PC-3 (cell line): ENCODE results near the gene GPR22. TPM values are rescaled to one million over a fixed set of nuclear protein-coding genes. Genes with fewer than 3 reads are reported as not detected.

Source experiments
- ATAC-seq: fragments of 200-7000 bp; cut with Tn5 transposase; 2 replicates; pipeline ENCODE4 v1.9.1; 2020; ENCODE audit warnings: mild to moderate bottlenecking, moderate library complexity
- BruUV-seq: library from RNA; stranded (reverse); fragments of 400-500 nt; replicated peaks from 2 replicates; lab custom pipeline; 2021; lab: Mats Ljungman, UMichigan
- CTCF ChIA-PET: fragments of 300-600 bp; sonication (Branson Sonifier 250); formaldehyde crosslinking; loops from one replicate; lab custom pipeline; 2022; ENCODE audit warnings: antibody characterized with exemption; lab: Charles Lee
- POLR2A ChIA-PET: fragments of 300-600 bp; sonication (Branson Sonifier 250); formaldehyde crosslinking; loops from one replicate; lab custom pipeline; 2022; ENCODE audit warnings: antibody characterized with exemption; ENCODE audit not compliant: unreplicated experiment; lab: Charles Lee
- DNase-seq: peaks from one replicate; pipeline ENCODE4 v3.0.0-alpha.2; 2015
- H2AFZ ChIP-seq: fragments of 300-600 bp; sonication (generic); 2 replicates; pipeline ENCODE4 v1.6.0; 2016; ENCODE audit warnings: antibody characterized with exemption, low read length
- H3F3A ChIP-seq: fragments of 300-600 bp; sonication (generic); one replicate; pipeline ENCODE4 v1.6.0; 2017; ENCODE audit warnings: antibody characterized with exemption, low read length, control low read depth, mild to moderate bottlenecking; ENCODE audit not compliant: unreplicated experiment
- H3K27ac ChIP-seq: fragments of 300-600 bp; sonication (generic); 2 replicates; pipeline ENCODE4 v1.5.1; 2016; ENCODE audit warnings: mild to moderate bottlenecking, low read length
- H3K27me3 ChIP-seq: fragments of 300-600 bp; sonication (generic); 2 replicates; pipeline ENCODE4 v1.6.1; 2016; ENCODE audit warnings: low read length, mixed read lengths
- H3K36me3 ChIP-seq: fragments of 300-600 bp; sonication (generic); 2 replicates; pipeline ENCODE4 v1.6.1; 2016; ENCODE audit warnings: low read depth, mixed run types, low read length, mixed read lengths
- H3K4me1 ChIP-seq: fragments of 300-600 bp; sonication (generic); 2 replicates; pipeline ENCODE4 v1.5.1; 2016; ENCODE audit warnings: low read length; ENCODE audit not compliant: insufficient read depth
- H3K4me2 ChIP-seq: fragments of 300-600 bp; sonication (generic); 2 replicates; pipeline ENCODE4 v1.6.0; 2016; ENCODE audit warnings: low read length
- H3K4me3 ChIP-seq: fragments of 300-600 bp; sonication (generic); 2 replicates; pipeline ENCODE4 v1.5.1; 2016; ENCODE audit warnings: mild to moderate bottlenecking, low read length, mixed read lengths
- H3K79me2 ChIP-seq: fragments of 300-600 bp; sonication (generic); 2 replicates; pipeline ENCODE4 v1.6.1; 2017; ENCODE audit warnings: low read length, mixed read lengths
- H3K9ac ChIP-seq: fragments of 300-600 bp; sonication (generic); 2 replicates; pipeline ENCODE4 v1.6.0; 2016; ENCODE audit warnings: mild to moderate bottlenecking, low read length
- H3K9me2 ChIP-seq: fragments of 300-600 bp; sonication (generic); replicated peaks from 2 replicates; pipeline ENCODE4 v1.6.1; 2016; ENCODE audit warnings: mixed run types, low read length, mixed read lengths
- H3K9me3 ChIP-seq: fragments of 300-600 bp; sonication (generic); 2 replicates; pipeline ENCODE4 v1.6.1; 2016; ENCODE audit warnings: low read length, mixed read lengths
- H4K20me1 ChIP-seq: fragments of 300-600 bp; sonication (generic); 2 replicates; pipeline ENCODE4 v1.6.1; 2016; ENCODE audit warnings: low read length, mixed read lengths
- EZH2 ChIP-seq: fragments of 300-600 bp; sonication (generic); IDR thresholded peaks from one replicate; pipeline ENCODE4 v1.6.1; 2017; ENCODE audit warnings: antibody characterized with exemption, mild to moderate bottlenecking, low read length; ENCODE audit not compliant: unreplicated experiment
- EZH2phosphoT487 ChIP-seq: fragments of 300-600 bp; sonication (generic); IDR thresholded peaks from 2 replicates; pipeline ENCODE4 v1.6.1; 2018; ENCODE audit warnings: mild to moderate bottlenecking, antibody characterized with exemption, low read length, borderline replicate concordance
- intact Hi-C: fragments of 100-400 bp; cut with micrococcal nuclease; formaldehyde crosslinking; loops from 2 replicates; pipeline ENCODE4 v1.9.0; 2023
- total RNA-seq: library from RNA; depleted of rRNA; stranded (reverse); fragments of >200 nt; gene quantifications from 2 replicates; pipeline ENCODE4 v1.2.3, GENCODE V29; 2014; rRNA removed
- TF ChIP-seq, protein P1 (sequence below): fragments of 300-600 bp; sonication (generic); conservative IDR thresholded peaks from 2 replicates; pipeline ENCODE4 v1.5.1; 2017; ENCODE audit warnings: antibody characterized with exemption, low read depth, mild to moderate bottlenecking, low read length

The GPR22 gene
- total RNA-seq, 1 experiment from 2014 or later: not detected

DNA sequence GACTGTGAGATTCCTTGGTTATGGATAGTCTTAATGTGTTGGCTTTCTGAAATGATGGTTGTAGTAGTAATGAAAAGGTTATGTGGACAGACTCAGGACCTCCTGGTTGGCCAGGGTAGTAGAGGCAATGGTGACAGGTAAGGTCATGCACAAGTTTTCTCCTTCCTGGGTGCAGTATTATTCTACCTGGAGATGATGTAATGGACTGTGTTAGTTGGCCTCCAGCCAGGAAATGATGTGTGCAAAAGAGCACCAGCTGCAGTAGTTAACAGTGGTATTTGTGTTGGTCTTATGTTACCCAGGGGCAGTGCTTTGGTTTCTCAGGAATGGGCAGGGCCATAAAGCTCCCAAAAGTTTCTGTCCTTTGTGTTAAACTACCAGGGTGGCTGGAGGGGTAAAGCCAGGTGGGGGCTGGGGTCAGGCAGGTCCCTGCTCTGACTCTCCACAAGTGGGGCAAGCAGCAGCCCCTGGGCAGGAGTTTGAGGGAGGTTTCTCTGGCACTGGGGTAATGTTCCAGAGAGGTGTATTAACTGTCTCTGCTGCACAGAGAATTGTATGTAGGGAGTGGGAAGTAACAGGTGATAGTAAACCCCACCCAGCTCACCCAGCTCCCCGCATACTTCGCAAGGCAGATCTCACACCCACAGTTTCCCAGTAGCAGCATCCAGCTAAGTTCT lies 36.3 kb downstream of the GPR22 start:
- CTCF ChIA-PET: interaction anchor here (1.1 kb wide), 1 partner anchor 238 kb away, joined by 4 read pairs; the partner anchor contains the start of gene CBLL1
- DNase-seq (peak; percentile 87), ATAC-seq (peak; percentile 68)
- BruUV-seq: TSS peak; percentile 30
- H3K9me3 ChIP-seq: no peaks in the 10 kb centered on the region
- no peaks in the 10 kb centered on the region for H3F3A ChIP-seq
- POLR2A ChIA-PET: no interaction called here
- peak overlapping the region; percentile 99 for H3K27ac ChIP-seq
- H3K4me1 ChIP-seq: peaks cover 24% of the 10 kb centered on the region
- peak overlapping the region; percentile 64 for H3K4me3 ChIP-seq
- H4K20me1 ChIP-seq: no peaks in the 10 kb centered on the region
- H3K4me2 ChIP-seq: peak overlapping the region; percentile 89
- H3K9me2 ChIP-seq: no peaks in the 10 kb centered on the region
- intact Hi-C loops: no loop called here
- TF ChIP-seq EZH2 (no peak), EZH2phosphoT487 (no peak)
- TF ChIP-seq, protein P1, sequence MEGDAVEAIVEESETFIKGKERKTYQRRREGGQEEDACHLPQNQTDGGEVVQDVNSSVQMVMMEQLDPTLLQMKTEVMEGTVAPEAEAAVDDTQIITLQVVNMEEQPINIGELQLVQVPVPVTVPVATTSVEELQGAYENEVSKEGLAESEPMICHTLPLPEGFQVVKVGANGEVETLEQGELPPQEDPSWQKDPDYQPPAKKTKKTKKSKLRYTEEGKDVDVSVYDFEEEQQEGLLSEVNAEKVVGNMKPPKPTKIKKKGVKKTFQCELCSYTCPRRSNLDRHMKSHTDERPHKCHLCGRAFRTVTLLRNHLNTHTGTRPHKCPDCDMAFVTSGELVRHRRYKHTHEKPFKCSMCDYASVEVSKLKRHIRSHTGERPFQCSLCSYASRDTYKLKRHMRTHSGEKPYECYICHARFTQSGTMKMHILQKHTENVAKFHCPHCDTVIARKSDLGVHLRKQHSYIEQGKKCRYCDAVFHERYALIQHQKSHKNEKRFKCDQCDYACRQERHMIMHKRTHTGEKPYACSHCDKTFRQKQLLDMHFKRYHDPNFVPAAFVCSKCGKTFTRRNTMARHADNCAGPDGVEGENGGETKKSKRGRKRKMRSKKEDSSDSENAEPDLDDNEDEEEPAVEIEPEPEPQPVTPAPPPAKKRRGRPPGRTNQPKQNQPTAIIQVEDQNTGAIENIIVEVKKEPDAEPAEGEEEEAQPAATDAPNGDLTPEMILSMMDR: no peak
- H3K27me3 ChIP-seq: no peaks in the 10 kb centered on the region
- no peaks in the 10 kb centered on the region for H3K36me3 ChIP-seq
- peak overlapping the region; percentile 82 for H3K9ac ChIP-seq
- no peak overlapping the region for H2AFZ ChIP-seq
- H3K79me2 ChIP-seq: no peaks in the 10 kb centered on the region

DNA sequence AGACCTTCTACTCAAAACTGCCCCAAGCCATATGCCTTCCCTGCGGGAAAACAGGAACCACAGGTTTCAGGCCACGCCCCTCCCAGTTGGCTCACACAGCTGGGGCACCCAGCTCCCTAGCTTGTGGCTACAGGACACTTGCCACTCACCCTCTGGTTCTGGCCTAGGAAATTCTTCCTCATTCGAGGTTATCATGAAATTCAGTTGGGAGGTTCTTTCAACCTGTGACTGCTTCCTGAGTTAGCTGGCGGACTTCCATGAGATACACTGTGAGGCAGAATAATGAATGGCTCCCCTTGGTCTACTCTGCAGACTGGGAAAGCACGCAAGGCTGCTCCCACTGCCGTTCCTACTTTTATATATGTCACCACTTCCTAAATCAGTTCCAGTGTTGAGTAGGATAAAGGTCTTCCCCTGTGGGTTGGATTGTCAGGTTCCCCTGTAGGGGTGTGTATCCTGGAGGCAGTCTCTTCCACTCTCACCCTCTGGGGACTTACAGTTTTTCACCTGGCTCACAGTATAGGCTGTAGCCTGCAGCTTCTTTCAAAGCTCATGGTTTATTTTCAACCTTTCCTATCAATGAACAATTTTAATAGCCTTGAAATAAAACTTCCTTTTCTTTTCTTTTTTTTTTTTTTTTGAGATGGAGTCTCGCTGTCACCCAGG lies 37.0 kb downstream of the GPR22 start:
- BruUV-seq: no TSS peak

More for the DNA sequence above, 37.0 kb downstream of the GPR22 start:
- ATAC-seq: peak; percentile 84
- DNase-seq: peak; percentile 94
- Histone ChIP-seq H3K27ac (peak overlapping the region; percentile 99), H3K4me2 (peak overlapping the region; percentile 89), H3K36me3 (no peaks in the 10 kb centered on the region), H3K4me1 (peaks cover 24% of the 10 kb centered on the region), H3K4me3 (peak overlapping the region; percentile 64), H3F3A (no peaks in the 10 kb centered on the region), H3K9me2 (no peaks in the 10 kb centered on the region), H3K27me3 (no peaks in the 10 kb centered on the region), H3K79me2 (no peaks in the 10 kb centered on the region), H3K9me3 (no peaks in the 10 kb centered on the region), H2AFZ (peak overlapping the region; percentile 22; the same call in 1 of the 2 replicates), H4K20me1 (no peaks in the 10 kb centered on the region), H3K9ac (peak overlapping the region; percentile 82)
- intact Hi-C loops: no loop called here
- TF ChIP-seq EZH2 (no peak), EZH2phosphoT487 (no peak)
- TF ChIP-seq, protein P1: no peak
- ChIA-PET CTCF (interaction anchor here (1.0 to 1.1 kb wide), 2 partner anchors 44 to 237 kb away, joined by 3 to 4 read pairs; partner anchors contain the start of gene CBLL1), POLR2A (interaction anchor here (0.6 kb wide), 1 partner anchor 15 kb away, joined by 6 read pairs; no protein-coding TSS in a partner anchor)

Other genes with a start within 250 kb of the GPR22 start
- 46.5 and 51.7 TPM in 2 replicates for gene COG5, start 93.9 kb downstream of the GPR22 start, total RNA-seq
- gene DUS4L, start 93.9 kb downstream of the GPR22 start, total RNA-seq: 10.2 and 12.9 TPM in 2 replicates
- 32.0 and 65.9 TPM in 2 replicates for gene BCAP29, start 110.2 kb downstream of the GPR22 start, total RNA-seq
- gene SLC26A4, start 190.8 kb downstream of the GPR22 start, total RNA-seq: not detected in 2 replicates